WI38 (cell line): Measurements from ENCODE around the gene PLD1.

ENCODE experiments used
- H3K4me3 ChIP-seq: 2 replicates; pipeline ENCODE4 v1.5.1; 2011; ENCODE audit warnings: low read depth, mild to moderate bottlenecking, control low read depth, low read length
- CTCF ChIP-seq: IDR thresholded peaks from 2 replicates; pipeline ENCODE4 v1.5.1; 2012; ENCODE audit warnings: low read depth, mild to moderate bottlenecking, control low read depth, low read length

Gene PLD1

GRCh38 chr3:171691485-171691884 lies 118.8 kb downstream of the PLD1 start:
- no peak for TF ChIP-seq CTCF
- no peak overlapping the region for H3K4me3 ChIP-seq

- no peak overlapping the region for H3K4me3 ChIP-seq
- no peak for TF ChIP-seq CTCF
Observed at GRCh38 chr3:171690281-171690680, 120.0 kb downstream of the PLD1 start.

DNA sequence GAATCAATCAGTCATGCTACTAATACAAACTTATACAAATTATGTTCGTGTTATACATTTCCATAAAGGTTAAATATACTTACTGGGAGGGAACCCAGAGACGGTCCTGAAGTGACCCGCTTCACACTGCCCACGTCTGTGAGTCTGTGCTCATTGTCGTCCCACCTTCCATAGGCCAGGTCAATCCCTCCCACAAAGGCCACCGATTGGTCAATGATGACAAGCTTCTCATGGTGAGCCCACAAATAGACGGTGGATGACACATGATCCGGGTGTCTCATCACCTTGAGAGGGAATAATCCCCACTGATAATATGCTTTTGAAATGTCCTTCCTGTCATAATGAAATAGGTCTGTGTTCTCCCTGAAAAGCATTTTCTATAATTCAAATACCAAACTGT lies 121.7 kb downstream of the PLD1 start:
- TF ChIP-seq CTCF = no peak

DNA sequence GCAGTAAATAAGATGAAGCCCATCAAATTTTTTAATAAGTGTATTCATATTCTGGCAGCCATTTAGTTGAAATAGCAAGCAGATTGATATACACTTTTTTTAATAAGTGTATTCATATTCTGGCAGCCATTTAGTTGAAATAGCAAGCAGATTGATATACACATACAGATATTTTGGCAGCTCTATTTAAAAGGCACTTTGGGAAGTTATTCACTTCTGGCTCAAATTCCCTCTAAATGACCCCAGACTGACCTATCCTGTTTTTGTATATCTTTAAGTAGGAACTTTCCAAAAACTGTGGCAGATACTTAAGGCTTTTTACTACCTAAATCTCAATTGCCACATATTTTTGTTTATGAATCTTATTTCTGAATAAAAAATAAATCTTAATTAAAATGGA lies 122.3 kb downstream of the PLD1 start:
- no peak for TF ChIP-seq CTCF

More for the DNA sequence above, 121.7 kb downstream of the PLD1 start:
- H3K4me3 ChIP-seq = no peak overlapping the region

DNA sequence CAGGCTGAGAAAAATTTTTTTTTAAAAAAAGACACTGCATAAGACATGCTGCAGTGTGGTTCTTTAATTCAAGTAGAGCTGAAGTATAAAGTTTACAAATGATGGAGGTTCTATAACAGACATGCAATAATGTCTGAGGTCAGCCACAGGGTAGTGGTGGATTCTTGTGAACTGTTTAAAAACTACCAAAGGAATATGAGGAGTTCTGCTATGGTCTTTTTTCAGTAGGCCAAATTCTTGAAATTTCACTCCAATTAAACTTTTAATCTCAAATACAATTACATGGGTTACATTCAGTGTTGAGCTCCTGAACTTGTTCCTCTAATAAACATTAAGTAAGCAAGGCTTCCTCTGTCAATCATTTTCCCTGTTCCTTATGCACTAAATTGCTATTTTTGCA lies 122.7 kb downstream of the PLD1 start:
- TF ChIP-seq CTCF = no peak
- H3K4me3 ChIP-seq = no peak overlapping the region

More for the DNA sequence above, 122.3 kb downstream of the PLD1 start:
- H3K4me3 ChIP-seq = no peak overlapping the region

DNA sequence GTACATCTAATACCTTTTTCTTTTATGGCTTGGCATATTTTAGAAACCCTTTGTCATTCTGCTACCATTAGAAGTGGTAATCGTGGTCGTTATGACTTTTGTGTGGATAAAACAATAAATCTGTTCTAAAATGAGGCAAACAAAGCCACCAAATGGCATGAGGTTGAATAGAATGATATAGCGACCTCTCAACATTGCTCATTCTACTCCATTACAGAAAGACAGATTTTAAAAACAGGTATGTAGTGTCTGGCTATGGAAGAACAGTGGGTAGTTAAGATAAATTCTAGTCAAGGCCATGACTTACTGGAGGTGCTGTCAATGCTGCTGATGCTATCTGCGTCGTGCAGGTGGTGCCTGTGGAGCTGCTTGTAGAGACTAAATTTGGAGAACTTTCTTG lies 123.2 kb downstream of the PLD1 start:
- TF ChIP-seq CTCF = no peak
- H3K4me3 ChIP-seq = no peak overlapping the region

GRCh38 chr3:171685116-171685895 lies 125.0 kb downstream of the PLD1 start:
- no peak for TF ChIP-seq CTCF
- H3K4me3 ChIP-seq = no peak overlapping the region
